ENCODE measurements around the gene LRRFIP1.

LRRFIP1 gene

DNA sequence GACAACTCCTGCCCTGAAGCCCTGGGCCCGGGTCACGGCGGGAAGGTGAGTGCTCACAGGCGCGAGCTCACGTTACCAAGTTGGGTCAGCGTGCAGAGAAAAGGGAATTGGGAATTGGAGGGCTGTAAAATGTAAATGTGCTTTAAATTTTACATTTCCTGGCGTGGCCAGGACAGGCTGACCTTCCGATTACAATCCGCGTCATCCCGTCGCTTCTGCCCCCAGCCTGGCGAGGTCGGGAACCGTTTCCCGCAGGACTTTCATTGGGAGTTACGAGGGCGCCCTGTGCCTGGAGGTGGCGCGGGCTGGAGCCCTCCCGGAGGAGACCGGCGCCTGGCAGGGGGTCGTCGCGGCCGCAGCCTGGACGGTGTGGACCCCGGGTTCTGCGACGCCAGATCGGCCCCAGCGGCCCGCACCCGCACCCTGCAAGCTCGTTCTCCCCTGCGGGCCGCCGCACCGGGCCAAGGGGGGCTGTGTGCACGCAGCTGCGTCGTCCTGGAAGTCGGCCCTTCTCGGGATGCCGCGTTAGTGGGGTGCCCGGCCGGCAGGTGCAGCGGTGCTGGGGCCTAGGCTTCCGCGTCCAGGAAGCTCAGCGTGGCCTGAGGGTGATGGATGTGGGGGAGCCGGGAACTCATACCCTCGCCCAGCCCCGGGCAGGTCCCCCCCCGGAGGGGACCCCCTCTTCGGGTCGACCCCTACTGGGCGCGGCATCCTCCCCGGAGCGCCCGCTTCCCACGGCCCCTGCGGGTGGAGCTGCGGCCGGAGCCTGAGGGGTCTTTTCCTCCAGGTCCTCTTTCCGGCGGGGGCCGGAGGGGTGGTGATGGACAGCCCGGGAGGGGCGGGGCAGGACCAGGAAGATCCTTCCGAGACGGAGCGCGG, 63.9 kb downstream of the LRRFIP1 start:
- DNase-seq: no peak

DNA sequence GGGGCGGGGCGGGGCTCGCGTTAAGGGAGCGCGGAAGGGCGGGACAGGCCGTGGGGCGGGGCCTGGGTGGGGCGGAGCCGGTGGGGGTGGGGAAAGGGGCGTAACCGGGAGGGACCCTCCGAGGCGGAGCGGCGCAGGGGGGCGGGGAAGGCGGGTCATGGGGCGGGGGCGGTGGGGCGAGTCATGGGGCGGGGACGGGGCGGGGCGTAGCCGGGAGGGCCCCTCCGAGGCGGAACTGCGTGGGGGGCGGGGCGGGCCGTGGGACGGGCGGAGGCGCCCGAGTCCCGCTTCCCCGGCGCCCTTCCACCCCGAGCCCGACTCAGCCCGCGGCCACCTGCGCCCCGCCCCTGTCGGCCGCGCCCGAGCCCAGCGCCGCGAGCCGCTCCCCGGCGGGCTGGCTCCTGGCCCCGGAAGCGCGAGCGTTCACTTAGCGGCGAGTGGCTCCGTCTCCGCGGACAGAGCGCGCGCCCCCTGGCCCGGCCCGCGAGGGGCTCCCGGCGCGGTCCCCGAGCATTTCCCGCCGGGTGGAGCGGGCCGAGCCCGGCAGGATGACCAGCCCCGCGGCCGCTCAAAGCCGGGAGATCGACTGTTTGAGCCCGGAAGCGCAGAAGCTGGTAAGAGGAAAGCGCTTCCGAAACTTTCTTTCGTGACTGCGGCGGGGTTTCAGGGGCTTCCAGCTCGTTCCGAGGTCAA, 64.7 kb downstream of the LRRFIP1 start:
- peak; percentile 96 for DNase-seq

DNA sequence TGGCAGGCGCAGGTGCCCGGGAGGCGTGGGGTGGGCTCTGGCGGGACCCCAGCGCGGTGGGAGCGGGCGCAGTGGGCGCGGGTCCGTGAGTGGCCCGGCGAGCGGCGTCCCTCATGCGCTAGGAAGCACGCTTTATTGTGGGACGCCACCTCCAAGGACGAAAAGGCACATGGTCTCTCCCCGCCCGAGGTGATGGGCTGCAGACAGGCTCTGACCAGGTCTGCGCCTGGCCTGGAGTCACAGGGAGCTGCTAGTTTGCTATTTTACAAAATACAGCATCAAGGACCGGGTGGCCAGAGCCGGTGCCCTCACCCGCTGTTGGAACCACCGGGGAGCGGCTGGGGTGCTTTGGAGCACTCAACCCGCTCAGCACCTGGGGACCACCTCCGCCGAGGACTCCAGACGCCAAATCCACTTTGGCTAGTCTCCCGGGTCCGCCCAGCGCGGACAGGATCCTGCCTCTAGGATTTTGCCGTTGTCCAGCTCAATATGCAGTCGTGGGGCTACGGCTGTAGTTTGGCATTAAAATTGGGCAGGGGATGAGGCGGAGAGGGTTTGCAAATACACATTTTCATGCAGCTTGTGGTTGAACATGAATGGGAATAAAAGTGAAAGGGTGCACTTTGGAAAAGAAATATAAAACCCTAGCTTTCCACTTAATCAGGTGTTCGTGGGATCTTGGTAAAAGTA, 65.4 kb downstream of the LRRFIP1 start:
- DNase-seq: no peak

DNA sequence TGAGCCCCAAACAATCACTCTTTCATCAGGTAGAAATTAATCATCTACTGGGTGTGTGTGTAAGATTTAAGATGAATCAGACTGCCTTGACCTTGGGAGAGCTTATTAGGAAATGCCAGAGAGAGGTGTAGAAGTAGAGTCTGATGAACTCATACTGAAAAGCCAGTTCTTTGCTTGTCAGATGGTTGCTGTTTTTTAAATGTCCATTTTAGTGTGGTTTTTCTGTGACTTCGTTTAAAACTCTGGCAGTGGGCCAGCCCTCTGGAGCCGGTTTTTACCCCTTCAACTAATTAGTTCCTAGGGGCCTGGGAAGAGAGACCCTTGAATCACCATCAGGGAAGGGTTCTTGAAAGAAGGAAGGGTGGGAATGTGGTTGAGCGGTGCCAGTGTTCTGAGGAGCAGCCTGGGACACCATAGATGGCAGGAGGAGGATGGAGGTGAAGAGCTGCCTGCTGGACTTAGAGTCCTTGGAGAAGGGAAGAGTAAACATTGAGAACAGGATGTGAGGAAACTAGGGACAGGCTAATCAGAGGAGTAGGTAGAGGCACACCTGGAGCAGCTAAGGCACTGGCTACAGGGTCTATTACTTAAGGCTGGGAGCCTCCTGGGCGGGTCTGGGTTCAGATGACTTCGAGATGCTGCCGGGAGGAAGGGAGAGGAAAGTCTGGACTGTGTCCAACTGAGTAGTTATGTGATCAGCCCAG, 66.1 kb downstream of the LRRFIP1 start:
- DNase-seq: no peak

DNA sequence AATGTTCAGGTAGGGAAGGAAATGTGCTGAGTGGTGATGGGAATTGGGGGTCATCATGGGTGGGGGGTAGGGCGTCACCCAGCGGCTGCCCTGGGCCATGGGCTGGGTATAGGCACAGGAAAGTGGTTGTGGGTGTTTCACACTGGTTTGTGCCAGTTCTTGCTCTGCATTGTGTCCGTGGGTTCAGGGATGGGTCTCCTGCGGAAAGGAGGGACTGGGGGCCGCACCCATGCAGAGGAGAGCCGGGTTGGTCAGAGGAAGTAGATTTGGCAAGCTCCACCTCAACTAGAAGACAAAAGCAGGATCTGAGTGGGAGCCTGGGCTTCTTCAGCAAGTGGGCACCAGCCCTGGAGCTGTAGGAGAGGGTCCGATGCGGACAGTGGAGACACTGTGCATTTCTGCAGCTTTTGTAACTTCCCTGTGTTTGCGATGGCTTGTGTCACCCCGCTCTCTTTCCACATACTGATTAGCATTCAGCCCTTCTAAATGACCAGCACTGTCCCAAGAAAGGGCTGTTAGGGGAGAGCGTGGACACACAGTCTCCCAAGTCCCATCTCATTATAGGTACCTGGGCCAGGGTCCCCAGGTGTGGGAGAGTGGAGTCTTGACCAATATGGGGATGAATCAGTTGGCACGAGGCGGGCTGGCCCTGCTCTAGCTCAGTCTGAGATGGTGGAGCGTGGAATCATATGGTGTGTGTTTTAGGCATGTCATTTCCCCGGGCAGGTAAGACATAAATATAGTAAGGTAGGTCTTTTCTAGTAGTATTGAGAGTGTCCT, 67.2 kb downstream of the LRRFIP1 start:
- no peak for DNase-seq

DNA sequence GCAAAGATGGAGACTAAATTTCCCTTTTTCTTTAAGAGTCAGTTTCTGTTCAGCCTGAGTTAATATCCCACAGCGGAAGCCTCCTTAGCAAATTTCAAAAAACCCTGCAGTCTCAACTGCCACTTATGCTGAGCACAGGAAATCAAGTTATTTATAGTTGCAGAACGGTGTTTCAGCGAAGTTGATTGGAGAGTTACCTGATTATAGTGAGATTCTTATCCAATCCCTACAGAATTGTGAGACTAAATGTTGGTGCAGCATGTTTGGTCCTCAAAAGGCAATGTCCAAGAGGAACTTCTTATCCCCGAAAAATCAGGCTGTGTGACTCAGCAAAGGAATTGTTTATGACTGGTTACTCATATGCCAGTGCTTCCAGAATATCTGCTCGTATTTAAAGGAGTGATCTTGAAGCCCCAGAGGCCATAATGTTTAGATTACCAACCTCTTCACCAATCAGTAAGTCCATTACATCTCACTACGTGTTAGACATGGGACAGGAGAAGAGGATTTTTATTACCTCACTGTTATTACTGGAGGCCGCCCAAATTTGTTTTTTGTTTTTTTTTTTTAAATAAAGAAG, 67.9 kb downstream of the LRRFIP1 start:
- no peak for DNase-seq

DNA sequence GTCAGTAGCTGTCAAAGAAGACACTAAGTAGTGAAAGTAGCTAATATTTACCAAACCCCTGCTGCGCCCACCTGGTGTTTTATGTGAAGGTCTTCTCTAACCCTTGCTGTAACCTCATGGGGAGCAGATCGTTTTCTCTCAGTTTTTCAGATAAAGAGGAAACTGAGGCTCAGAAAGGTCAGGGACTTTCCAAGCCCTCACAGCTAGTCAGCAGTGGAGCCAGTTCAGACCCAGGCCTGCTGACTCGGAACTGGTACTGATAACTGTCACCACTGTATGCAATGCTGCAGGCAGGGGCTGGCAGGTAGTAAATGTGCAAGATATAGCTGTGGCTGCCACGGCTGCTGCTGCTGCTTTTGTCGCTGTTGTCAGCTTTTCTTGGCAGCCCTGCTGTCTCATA, 69.1 kb downstream of the LRRFIP1 start:
- DNase-seq: no peak

DNA sequence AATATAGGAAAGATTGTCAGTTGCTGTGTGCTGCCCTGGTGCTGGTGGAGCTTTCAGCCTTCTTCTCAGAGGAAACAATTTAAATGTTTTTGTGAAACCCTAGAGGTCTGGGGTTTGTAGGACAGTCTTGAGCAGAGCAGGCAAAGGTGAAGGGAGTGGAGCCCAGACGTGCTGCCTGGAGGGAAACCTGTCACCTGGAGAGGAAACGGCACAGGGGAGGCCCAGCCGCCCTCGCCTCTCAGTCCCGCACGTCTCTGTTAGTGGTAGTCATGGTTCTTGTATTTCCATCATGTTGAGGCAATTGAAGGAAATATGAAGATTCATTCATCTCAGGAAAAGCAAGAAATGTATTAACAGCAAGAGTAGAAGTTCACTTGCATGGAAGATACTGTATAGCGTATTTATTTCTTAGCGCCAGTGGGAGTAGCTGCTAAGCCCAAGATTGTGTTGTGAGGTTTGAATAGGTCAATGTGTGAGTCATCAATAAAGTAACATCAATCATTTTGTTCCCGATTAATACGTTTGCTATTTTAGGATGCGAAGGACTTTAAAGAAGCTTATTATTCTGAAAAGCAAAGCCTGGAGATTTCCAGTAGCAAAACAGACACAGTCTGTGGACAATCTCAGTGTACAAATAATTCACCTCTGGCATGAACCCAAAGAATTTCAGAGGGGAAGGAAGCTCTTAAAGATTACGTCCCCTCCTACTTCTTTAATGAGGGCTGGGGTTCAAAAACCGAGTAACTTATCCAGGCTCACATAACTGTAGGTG, 70.4 kb downstream of the LRRFIP1 start:
- no peak for DNase-seq

DNA sequence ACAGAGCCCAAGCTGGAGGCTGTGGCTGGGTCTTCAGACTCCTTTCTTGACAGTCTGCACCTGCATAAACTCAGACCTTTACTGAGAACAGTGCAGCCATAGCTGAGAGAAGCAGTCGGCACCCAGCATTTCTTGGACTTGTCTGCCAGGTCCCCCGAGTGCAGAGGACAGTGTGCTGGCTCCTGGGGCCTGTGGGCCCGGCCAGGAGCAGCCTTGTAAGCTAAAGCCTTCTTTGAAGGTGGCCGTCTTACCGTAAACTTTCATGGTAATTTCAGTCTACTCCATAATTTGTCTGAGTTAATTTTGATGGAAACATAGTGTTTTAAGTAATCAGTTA, 70.9 kb downstream of the LRRFIP1 start:
- no peak for DNase-seq

DNA sequence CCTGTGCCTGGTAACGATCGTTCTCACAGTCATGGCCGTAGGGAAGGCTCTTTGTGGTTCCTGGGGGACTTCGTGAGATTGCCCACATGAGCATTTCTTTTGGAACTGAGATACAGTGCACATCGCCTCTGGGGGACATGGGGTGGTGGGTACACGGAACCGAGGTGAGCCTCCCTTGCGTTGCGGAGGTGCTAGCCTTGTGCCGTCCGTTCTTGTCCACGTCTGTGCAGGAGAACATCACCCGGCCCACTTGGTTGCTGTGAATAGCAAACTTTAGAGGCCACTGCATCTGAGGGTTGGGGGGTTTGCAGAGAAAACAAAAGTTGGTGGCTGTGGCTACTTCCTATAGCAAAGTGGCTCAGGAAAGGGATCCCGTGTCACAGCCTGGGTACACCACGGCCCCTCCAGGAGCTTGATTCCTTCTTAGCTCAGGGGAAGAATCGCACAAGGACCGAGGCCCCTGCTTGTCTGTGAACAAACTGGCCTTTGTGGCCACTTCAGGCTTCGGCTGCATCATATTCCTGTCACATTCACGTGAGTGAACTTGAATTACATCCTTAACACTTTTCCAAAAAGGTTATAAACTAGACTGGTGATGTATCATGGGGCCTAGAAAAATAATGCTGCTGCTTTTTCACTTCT, 72.6 kb downstream of the LRRFIP1 start:
- no peak for DNase-seq

DNA sequence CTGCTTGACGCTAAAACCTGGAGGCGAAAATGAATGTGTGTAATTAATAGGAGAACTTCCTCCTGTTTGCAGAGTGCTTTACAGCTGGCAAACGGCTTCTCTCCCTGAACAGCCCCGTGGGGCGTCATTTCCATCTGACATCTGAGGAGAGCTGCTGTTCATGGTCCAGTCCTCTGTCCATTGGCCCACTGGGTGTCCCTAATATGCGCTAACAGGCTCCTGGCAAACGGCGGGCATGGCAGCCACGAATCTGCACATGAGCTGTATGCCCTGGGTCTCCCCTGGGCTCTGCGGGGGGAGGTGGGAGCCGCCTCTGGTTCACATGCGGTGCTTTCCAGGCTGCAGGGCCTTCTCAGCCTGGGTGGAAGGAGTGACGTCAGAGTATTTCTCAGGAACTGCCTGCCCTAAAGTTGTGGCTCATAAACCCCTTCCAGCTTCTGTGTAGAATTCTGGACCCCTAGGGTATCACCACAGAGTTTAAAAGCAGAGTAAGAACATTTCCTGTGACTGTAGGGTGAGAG, 73.2 kb downstream of the LRRFIP1 start:
- DNase-seq: no peak

DNA sequence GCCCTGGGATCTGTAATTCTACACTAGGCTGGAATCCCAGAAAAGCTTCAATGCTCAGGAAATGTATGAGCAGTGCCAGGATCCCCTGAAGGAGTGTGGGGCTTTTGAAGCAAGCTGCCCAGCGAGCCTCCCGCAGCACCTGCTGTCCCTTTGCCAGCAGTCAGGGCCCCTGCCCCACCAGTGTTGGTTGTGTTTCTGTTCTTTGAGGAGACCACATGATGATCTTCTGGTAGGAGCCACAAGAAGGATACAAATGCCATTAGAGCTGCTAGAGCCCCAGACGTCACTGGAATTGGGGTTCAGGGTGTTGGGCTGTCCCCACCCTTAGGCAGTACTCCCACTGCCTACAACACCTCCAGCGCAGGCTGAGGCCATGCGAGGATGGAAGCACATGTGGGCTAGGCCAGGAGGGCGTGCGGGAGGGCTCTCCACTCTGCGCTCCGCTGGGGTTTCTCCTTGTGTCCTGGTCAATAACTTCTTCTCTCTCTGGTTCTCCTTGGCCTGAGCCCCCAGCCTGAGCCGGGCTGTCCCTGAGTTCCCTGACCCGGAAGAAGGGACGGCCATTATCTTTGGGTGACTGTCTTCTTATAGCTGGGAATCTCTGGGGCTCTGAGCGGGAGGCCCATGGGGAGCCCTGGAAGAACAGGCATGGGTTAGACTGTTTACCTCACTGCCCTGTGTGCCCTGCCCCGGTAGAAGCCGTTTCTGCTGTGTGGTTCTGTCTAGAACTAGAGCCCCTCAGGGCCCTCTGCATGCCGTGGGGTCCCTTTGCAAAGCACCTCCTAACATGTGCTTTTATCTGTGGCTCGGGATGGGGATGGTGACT, 73.9 kb downstream of the LRRFIP1 start:
- DNase-seq: no peak

DNA sequence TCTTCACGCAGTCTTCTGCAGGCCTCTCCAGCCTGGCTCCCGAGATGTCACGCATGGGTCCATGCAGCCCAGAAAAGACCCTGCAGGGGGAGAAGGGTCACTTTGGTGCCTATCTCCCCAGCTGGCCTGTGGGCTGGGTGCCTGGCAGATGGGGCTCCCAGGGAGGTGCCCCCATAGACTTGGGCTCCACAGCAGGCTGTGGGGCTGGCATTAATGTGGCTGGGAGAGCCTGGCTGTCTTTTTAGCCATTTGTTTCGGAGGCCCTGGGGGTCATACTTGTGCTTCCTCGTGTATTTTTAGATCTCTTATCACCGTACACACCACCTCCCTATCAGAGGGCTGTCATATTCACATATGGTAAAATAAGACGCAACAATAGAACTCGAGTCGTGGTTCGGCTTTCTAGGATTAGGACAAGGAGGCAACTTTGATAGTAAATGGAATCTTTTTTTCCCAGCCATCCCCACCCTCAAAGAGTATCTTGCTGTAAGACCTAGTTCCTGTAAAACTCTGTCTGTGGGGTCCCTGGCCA, 74.5 kb downstream of the LRRFIP1 start:
- no peak for DNase-seq

DNA sequence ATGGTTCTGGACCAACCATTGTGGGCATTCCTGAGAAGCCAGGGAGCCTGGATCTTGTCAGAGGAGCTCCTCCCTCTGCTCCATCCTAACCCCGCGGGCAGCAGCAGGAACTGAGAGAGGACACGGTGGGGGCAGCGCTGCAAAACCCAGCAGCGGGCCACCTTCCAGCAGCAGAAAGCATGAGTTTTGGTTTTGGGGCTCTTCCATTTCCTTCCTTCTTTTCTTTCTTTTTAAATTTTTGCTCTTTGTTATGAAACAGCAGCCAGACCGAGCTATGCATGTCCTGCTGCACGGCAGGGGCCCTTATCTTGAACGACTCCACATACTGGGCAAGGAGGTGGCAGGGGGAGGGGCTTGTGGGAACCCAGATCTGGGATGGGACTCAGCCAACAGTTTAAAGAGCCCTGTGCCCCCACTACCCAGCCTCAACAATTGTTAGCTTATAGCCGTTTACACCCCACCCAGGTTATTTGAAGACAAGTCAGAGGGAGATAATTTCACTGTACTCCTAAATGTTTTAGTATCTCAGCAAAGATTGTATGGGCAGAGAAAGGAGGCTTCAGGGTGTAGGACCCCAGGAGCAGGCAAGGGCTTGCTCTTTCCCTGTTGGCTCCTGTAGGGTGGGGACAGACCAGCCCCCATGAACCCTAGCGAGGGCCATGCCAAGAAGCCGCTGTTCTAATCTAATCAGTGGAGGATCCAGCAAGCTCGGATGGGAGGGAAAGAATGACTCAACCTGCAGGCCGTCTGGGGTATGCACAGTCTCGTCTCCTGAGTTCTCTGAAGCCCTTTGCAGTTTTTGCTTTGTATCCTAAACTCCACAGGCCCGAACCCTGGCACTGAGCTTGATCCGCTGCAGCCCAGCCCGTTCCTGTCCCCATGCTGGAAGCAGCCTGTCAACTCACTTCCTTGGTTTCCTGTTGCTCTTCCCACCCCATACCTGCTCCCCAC, 75.3 kb downstream of the LRRFIP1 start:
- DNase-seq: no peak

DNA sequence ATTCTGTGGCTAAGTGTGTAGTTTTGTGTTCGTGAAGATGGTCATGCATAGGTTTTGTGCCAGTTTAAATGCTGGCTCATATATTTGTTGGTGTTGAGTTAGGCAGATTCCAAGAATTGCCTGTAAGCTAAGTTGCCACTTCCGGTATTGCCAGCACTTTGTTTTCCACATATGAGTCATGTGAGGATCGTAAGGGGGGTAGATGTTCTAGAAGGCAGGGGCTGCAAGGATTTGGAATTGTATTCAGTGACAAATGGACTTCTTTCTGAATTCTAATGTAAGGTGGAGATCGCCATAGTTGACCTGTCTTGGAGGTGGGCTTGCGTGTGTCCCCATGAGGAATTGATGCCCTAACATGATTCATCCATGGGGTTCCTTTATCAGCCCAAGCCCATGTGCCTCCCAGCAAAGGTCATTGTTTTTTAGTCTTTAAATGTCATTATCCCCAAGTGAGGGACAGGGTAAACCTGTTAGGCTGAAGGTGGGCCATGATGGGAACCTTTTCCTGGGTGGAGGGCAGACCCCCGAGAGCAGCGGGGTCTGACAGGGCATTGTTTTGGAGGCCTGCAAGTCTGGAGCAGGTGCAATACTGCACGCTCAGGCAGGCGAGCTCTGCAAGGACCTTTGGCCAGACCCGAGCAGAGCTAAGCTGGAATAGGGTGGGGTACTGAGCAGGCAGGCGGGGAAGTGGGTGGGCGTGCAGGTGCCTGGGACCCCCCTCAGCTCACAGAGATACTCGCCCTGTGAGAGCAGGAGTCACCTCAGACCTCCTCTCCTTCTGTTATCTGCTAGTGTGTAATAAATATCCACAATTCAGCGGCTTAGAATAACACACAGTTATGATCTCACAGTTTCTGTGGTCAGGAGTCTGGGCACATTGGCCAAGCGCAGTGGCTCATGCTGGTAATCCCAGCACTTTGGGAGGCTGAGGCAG, 77.4 kb downstream of the LRRFIP1 start:
- no peak for DNase-seq

DNA sequence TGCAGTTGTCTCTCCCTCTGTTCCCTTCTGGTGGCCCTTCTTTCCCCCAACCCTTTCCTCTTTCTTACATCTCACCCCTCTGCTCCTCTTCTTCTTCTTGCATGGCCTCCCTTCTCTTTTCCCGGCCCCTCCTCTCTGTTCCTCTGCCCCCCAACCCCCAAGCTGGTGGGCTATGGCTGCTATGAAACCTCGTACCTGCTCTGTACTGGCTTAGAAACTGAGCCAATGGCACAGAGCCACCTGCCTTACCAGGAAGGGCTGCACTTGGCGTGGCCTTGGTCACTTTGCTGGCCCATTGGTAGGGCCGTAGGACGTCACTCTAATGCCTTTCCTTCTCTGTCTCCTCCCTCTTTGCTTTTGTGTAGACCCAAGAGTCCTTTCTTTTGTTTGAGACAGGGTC, 78.9 kb downstream of the LRRFIP1 start:
- no peak for DNase-seq

DNA sequence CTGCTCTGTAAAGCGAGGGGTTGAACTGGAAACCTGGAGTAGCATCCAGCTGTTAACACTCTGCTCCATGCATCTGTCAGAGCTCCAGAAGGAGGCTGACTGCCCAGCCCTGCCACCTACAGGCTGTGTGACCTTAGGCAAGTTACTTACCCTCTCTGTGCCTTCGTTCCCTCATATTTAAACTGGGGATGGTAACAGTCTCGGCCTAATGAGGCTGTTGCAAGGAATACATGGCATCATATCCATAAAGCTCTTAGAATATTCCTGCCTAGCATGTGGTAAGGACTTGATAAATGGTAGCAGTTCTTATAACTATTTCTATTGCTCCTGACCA, 80.6 kb downstream of the LRRFIP1 start:
- DNase-seq: no peak
